Measurements from ENCODE around the gene FERMT1. TPM values are rescaled to one million over a fixed set of nuclear protein-coding genes. Genes with fewer than 3 reads are reported as not detected.
A peak's percentile ranks its signal among the peaks of the same experiment; 100 is the strongest.

The FERMT1 gene
- total RNA-seq, 2 donors from 2014 or later: 3.5 to 4.1 TPM

DNA sequence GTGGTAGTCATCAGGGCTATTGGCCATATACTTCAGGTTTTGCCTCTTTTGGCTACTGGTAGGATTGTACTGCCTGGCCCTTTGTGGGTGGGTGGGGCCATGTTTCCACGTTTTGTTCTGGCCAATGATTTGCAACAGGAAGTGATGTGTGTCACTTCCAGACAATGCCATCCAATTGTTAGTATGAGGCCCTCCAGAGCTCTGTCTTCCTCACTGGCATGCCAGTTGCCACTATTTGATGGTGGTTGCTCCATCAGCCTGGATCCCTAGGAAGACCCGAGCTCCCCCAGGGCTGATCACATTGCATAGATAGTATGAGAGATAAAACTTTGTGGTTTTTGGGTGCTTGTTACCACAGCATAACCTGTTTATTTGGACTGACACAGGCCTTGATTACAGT lies 61.3 kb downstream of the FERMT1 start:
- WGBS, 2 experiments (ENCODE audit: insufficient coverage in 1 of 2, insufficient read length in 1 of 2): 79 to 100% methylated on average over 1 to 2 of the region's 2 CpGs
- H3K36me3 Mint-ChIP-seq (ENCODE audit: low read depth): no peaks in the 10 kb centered on the region
- no peak overlapping the region for H3K27ac ChIP-seq (ENCODE audit: low read depth, low read length)

DNA sequence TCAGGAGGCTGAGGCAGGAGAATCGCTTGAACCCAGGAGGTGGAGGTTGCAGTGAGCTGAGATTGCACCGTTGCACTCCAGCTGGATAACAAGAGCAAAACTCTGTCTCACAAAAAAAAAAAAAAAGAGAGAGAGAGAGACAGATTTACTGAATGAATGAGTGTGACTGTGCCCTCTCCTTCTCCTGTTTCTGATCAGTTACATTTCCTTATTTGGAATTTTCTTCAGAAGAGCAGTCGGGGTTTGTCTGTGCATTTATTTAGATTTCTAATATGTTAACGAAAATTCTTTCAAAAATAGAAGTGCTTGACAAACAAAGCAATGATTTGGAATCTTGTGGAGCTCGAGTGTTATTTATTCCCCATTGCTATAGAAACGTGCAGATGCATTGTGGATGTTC lies 62.6 kb downstream of the FERMT1 start:
- no peaks in the 10 kb centered on the region for H3K9me3 ChIP-seq (ENCODE audit: control insufficient read depth, low read length)
- no peaks in the 10 kb centered on the region for H3K36me3 Mint-ChIP-seq (ENCODE audit: low read depth)
- H3K4me3 Mint-ChIP-seq: no peak overlapping the region
- no peak overlapping the region for H3K9ac ChIP-seq (ENCODE audit: extremely low read depth, low read length, poor library complexity, severe bottlenecking)
- H3K4me1 Mint-ChIP-seq: peaks cover 31% of the 10 kb centered on the region
- no peaks in the 10 kb centered on the region for H3K9me3 Mint-ChIP-seq
- no peak overlapping the region for H3K27ac ChIP-seq (ENCODE audit: low read depth, low read length)
- WGBS, 2 experiments (ENCODE audit: insufficient coverage in 1 of 2, insufficient read length in 1 of 2): 87 to 91% methylated on average over 4 to 6 of the region's 6 CpGs
- H3K27me3 ChIP-seq (ENCODE audit: control insufficient read depth, insufficient read depth, low read length, poor library complexity, severe bottlenecking): no peaks in the 10 kb centered on the region
- DNase-seq: no peak
- no peak overlapping the region for H3K4me3 ChIP-seq (ENCODE audit: low read length)
- TF ChIP-seq, protein P1, sequence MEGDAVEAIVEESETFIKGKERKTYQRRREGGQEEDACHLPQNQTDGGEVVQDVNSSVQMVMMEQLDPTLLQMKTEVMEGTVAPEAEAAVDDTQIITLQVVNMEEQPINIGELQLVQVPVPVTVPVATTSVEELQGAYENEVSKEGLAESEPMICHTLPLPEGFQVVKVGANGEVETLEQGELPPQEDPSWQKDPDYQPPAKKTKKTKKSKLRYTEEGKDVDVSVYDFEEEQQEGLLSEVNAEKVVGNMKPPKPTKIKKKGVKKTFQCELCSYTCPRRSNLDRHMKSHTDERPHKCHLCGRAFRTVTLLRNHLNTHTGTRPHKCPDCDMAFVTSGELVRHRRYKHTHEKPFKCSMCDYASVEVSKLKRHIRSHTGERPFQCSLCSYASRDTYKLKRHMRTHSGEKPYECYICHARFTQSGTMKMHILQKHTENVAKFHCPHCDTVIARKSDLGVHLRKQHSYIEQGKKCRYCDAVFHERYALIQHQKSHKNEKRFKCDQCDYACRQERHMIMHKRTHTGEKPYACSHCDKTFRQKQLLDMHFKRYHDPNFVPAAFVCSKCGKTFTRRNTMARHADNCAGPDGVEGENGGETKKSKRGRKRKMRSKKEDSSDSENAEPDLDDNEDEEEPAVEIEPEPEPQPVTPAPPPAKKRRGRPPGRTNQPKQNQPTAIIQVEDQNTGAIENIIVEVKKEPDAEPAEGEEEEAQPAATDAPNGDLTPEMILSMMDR (conservative IDR thresholded peaks at IDR 0.05): no peak
- peaks cover 9% of the 10 kb centered on the region for H3K4me1 ChIP-seq (ENCODE audit: control insufficient read depth, insufficient read depth, low read length)
- H3K27me3 Mint-ChIP-seq (ENCODE audit: insufficient read depth): no peaks in the 10 kb centered on the region
- H3K27ac Mint-ChIP-seq: no peak overlapping the region
- no peaks in the 10 kb centered on the region for H3K36me3 ChIP-seq (ENCODE audit: control insufficient read depth, insufficient read depth, low read length)

More for the DNA sequence above, 61.3 kb downstream of the FERMT1 start:
- Histone ChIP-seq H3K4me3 (ENCODE audit: low read length) (no peak overlapping the region), H3K4me1 (ENCODE audit: control insufficient read depth, insufficient read depth, low read length) (peaks cover 9% of the 10 kb centered on the region), H3K36me3 (ENCODE audit: control insufficient read depth, insufficient read depth, low read length) (no peaks in the 10 kb centered on the region), H3K9ac (ENCODE audit: extremely low read depth, low read length, poor library complexity, severe bottlenecking) (no peak overlapping the region), H3K27me3 (ENCODE audit: control insufficient read depth, insufficient read depth, low read length, poor library complexity, severe bottlenecking) (no peaks in the 10 kb centered on the region), H3K9me3 (ENCODE audit: control insufficient read depth, low read length) (no peaks in the 10 kb centered on the region)
- no peak overlapping the region for H3K27ac Mint-ChIP-seq
- H3K27me3 Mint-ChIP-seq (ENCODE audit: insufficient read depth): no peaks in the 10 kb centered on the region
- H3K9me3 Mint-ChIP-seq: no peaks in the 10 kb centered on the region
- peak; percentile 29 for DNase-seq
- H3K4me1 Mint-ChIP-seq: peaks cover 26% of the 10 kb centered on the region
- H3K4me3 Mint-ChIP-seq: no peak overlapping the region
- TF ChIP-seq, protein P1 (conservative IDR thresholded peaks at IDR 0.05): no peak

DNA sequence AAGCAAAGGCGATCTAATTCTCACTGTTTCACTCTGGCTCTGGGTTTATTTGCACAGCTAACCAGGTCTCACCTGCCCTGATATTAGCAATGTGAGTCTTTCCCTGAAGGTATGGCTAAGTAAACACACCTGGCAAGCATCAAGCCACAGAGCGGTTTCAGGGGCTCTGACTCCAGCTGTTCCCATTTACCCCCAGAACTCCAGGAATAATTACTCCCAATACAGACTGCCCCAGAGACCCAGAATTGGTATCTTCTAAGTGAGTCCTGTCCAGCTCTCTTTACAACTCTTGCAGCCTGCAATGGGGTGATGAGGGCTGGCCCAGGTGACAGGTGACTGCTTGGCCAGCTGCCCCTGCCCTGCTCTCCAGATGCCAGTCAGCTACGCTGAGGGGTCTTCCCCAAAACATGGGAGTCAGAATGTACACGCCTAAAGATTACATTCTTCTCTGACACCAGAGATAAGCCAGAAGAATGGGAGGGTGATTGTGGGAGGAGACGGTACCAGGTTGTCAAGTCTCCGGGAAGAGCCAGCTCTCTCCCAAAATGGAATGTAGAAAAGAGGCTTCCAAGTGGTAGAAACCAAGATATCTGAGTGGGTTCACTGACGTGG lies 64.0 kb downstream of the FERMT1 start:
- TF ChIP-seq, protein P1 (conservative IDR thresholded peaks at IDR 0.05): no peak
- peak; percentile 44 for DNase-seq
- Mint-ChIP-seq H3K4me3 (no peak overlapping the region), H3K27me3 (ENCODE audit: insufficient read depth) (peaks cover 5% of the 10 kb centered on the region), H3K36me3 (ENCODE audit: low read depth) (no peaks in the 10 kb centered on the region), H3K4me1 (peaks cover 44% of the 10 kb centered on the region), H3K9me3 (no peaks in the 10 kb centered on the region), H3K27ac (peak overlapping the region; percentile 89)
- Histone ChIP-seq H3K36me3 (ENCODE audit: control insufficient read depth, insufficient read depth, low read length) (no peaks in the 10 kb centered on the region), H3K4me1 (ENCODE audit: control insufficient read depth, insufficient read depth, low read length) (peaks cover 15% of the 10 kb centered on the region), H3K9me3 (ENCODE audit: control insufficient read depth, low read length) (no peaks in the 10 kb centered on the region), H3K27me3 (ENCODE audit: control insufficient read depth, insufficient read depth, low read length, poor library complexity, severe bottlenecking) (no peaks in the 10 kb centered on the region), H3K9ac (ENCODE audit: extremely low read depth, low read length, poor library complexity, severe bottlenecking) (peak overlapping the region; percentile 62), H3K27ac (ENCODE audit: low read depth, low read length) (peak overlapping the region; percentile 12), H3K4me3 (ENCODE audit: low read length) (peak overlapping the region; percentile 25)
- WGBS, 2 experiments (ENCODE audit: insufficient coverage in 1 of 2, insufficient read length in 1 of 2): 71 to 81% methylated on average over 6 to 7 of the region's 7 CpGs
